ENCODE data around the gene TEC. TPM values are rescaled to one million over a fixed set of nuclear protein-coding genes. Genes with fewer than 3 reads are reported as not detected.

Gene TEC
- total and polyA plus RNA-seq, 2 donors from 2014 or later = 1.1 to 5.9 TPM

- Histone ChIP-seq H3K4me1 (ENCODE audit: control insufficient read depth in 2 of 3, insufficient read depth in 2 of 3, low read depth in 1 of 3, low read length in 3 of 3) (peaks cover 0 to 2% (median 0%) of the 10 kb centered on the region in 3 donors), H3K27me3 (ENCODE audit: control insufficient read depth, insufficient read depth, low read length) (no peaks in the 10 kb centered on the region), H3K9ac (ENCODE audit: low read length in 3 of 3) (no peak overlapping the region), H3K36me3 (ENCODE audit: control insufficient read depth in 2 of 3, insufficient read depth in 3 of 3, low read length in 3 of 3) (no peaks in the 10 kb centered on the region), H3K9me3 (ENCODE audit: control insufficient read depth in 2 of 3, insufficient read depth in 1 of 3, low read length in 3 of 3) (no peaks in the 10 kb centered on the region), H3K4me3 (ENCODE audit: low read length in 3 of 3) (no peak overlapping the region), H3K27ac (ENCODE audit: low read depth in 2 of 2, low read length in 2 of 2) (no peak overlapping the region)
- FAIRE-seq = no peak
- no peak for DNase-seq
- intact Hi-C loops (cut with DNase I) = no loop called here
- no peak for TF ChIP-seq CTCF (IDR thresholded peaks at IDR 0.05; ENCODE audit: borderline replicate concordance, extremely low read depth, insufficient read depth)
Measured at GRCh38 chr4:48244665-48245064, 25.0 kb downstream of the TEC start.

- Histone ChIP-seq H3K4me1 (ENCODE audit: control insufficient read depth in 2 of 3, insufficient read depth in 2 of 3, low read depth in 1 of 3, low read length in 3 of 3) (peaks cover 0 to 2% (median 0%) of the 10 kb centered on the region in 3 donors), H3K9ac (ENCODE audit: low read length in 3 of 3) (no peak overlapping the region), H3K4me3 (ENCODE audit: low read length in 3 of 3) (no peak overlapping the region), H3K36me3 (ENCODE audit: control insufficient read depth in 2 of 3, insufficient read depth in 3 of 3, low read length in 3 of 3) (no peaks in the 10 kb centered on the region), H3K27ac (ENCODE audit: low read depth in 2 of 2, low read length in 2 of 2) (no peak overlapping the region), H3K9me3 (ENCODE audit: control insufficient read depth in 2 of 3, insufficient read depth in 1 of 3, low read length in 3 of 3) (no peaks in the 10 kb centered on the region), H3K27me3 (ENCODE audit: control insufficient read depth, insufficient read depth, low read length) (no peaks in the 10 kb centered on the region)
- FAIRE-seq (no peak), DNase-seq (no peak)
- no peak for TF ChIP-seq CTCF (IDR thresholded peaks at IDR 0.05; ENCODE audit: borderline replicate concordance, extremely low read depth, insufficient read depth)
- intact Hi-C loops (cut with DNase I) = no loop called here
Measured at GRCh38 chr4:48243887-48244286, 25.8 kb downstream of the TEC start.

- no peaks in the 10 kb centered on the region for H3K9me3 ChIP-seq (ENCODE audit: control insufficient read depth in 2 of 3, insufficient read depth in 1 of 3, low read length in 3 of 3)
- FAIRE-seq = no peak
- intact Hi-C loops (cut with DNase I) = no loop called here
- no peaks in the 10 kb centered on the region for H3K36me3 ChIP-seq (ENCODE audit: control insufficient read depth in 2 of 3, insufficient read depth in 3 of 3, low read length in 3 of 3)
- no peak overlapping the region for H3K27ac ChIP-seq (ENCODE audit: low read depth in 2 of 2, low read length in 2 of 2)
- no peak for TF ChIP-seq CTCF (IDR thresholded peaks at IDR 0.05; ENCODE audit: borderline replicate concordance, extremely low read depth, insufficient read depth)
- no peak for DNase-seq
- H3K4me3 ChIP-seq (ENCODE audit: low read length in 3 of 3) = no peak overlapping the region
- H3K4me1 ChIP-seq (ENCODE audit: control insufficient read depth in 2 of 3, insufficient read depth in 2 of 3, low read depth in 1 of 3, low read length in 3 of 3) = peaks cover 0 to 2% (median 0%) of the 10 kb centered on the region in 3 donors
- no peaks in the 10 kb centered on the region for H3K27me3 ChIP-seq (ENCODE audit: control insufficient read depth, insufficient read depth, low read length)
- no peak overlapping the region for H3K9ac ChIP-seq (ENCODE audit: low read length in 3 of 3)
Measured at GRCh38 chr4:48243429-48243828, 26.2 kb downstream of the TEC start.
